ENCODE measurements around the gene ACOX3. TPM values are rescaled to one million over a fixed set of nuclear protein-coding genes. Genes with fewer than 3 reads are reported as not detected.

ACOX3 gene
- total RNA-seq, 1 donor from 2014 or later = 16.6 TPM

- TF ChIP-seq CTCF (conservative IDR thresholded peaks at IDR 0.05) = no peak
- Mint-ChIP-seq H3K4me1 (peaks cover 26% of the 10 kb centered on the region), H3K27me3 (ENCODE audit: low read depth) (no peaks in the 10 kb centered on the region), H3K9me3 (peaks cover 5% of the 10 kb centered on the region), H3K36me3 (ENCODE audit: low read depth) (no peaks in the 10 kb centered on the region), H3K27ac (ENCODE audit: unreplicated experiment) (no peak overlapping the region), H3K4me3 (no peak overlapping the region)
- no peak for DNase-seq (ENCODE audit: low read depth, low spot score)
Measured at GRCh38 chr4:8317474-8317873, 123.0 kb downstream of the ACOX3 start.

- H3K9me3 Mint-ChIP-seq = peaks cover 8% of the 10 kb centered on the region
- TF ChIP-seq CTCF (conservative IDR thresholded peaks at IDR 0.05) = no peak
- no peak for DNase-seq (ENCODE audit: low read depth, low spot score)
- peaks cover 26% of the 10 kb centered on the region for H3K4me1 Mint-ChIP-seq
- H3K4me3 Mint-ChIP-seq = no peak overlapping the region
- H3K36me3 Mint-ChIP-seq (ENCODE audit: low read depth) = no peaks in the 10 kb centered on the region
- H3K27me3 Mint-ChIP-seq (ENCODE audit: low read depth) = no peaks in the 10 kb centered on the region
- H3K27ac Mint-ChIP-seq (ENCODE audit: unreplicated experiment) = no peak overlapping the region
Measured at GRCh38 chr4:8316911-8317351, 123.6 kb downstream of the ACOX3 start.

Other genes starting within 250 kb of the ACOX3 start
- gene SH3TC1, start 241.4 kb downstream of the ACOX3 start, total RNA-seq = 2.5 and 2.7 TPM in 2 replicates
- 3.4 and 3.7 TPM in 2 replicates for gene HTRA3, start 171.0 kb downstream of the ACOX3 start, total RNA-seq
- gene TRMT44, start 54 bp upstream of the ACOX3 start, total RNA-seq = 20.1 and 24.7 TPM in 2 replicates
- gene GPR78, start 139.7 kb upstream of the ACOX3 start, total RNA-seq = not detected in 2 replicates
- gene CPZ, start 152.0 kb upstream of the ACOX3 start, total RNA-seq = not detected in 2 replicates

Data from neural crest cell (in vitro differentiated cells).